EH (cell line): ENCODE measurements around the gene SLC22A4.

Source experiments
- DNase-seq: peaks from one replicate; pipeline ENCODE4 v3.0.0-alpha.2; 2015; ENCODE audit warnings: low read depth

SLC22A4 gene

DNA sequence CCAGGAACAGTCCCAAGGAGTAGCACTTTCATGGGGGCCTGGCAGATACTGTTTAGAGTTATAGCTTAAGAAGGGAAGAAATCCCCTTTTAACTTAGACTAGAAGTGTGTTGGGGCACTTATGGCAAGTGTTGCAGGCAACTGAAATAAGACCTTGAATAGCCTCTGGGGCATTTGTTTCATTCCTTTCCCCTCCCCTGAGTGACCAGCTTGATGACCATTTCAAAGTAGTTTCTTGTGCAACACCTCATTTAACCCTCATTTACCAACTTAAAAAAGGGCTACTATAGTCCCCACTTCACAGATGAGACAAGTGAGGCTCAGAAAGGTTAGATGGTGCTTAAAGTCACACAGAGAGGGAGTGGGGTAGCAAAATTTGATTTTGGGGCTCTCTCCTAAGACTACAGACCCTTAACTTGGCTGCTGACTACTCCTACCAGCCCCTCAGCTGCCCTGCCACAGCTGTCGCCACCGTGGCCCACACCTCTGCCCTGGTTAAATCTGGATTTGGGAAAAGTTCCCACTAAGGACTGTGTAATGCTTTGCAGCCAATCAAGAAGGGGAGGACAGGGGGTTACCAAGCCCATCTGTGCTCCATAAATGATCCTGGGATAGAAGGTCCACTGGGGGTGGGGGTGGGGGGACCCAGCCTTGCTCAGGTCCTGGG is 31.2 kb upstream of the SLC22A4 start:
- peak; percentile 40 for DNase-seq

DNA sequence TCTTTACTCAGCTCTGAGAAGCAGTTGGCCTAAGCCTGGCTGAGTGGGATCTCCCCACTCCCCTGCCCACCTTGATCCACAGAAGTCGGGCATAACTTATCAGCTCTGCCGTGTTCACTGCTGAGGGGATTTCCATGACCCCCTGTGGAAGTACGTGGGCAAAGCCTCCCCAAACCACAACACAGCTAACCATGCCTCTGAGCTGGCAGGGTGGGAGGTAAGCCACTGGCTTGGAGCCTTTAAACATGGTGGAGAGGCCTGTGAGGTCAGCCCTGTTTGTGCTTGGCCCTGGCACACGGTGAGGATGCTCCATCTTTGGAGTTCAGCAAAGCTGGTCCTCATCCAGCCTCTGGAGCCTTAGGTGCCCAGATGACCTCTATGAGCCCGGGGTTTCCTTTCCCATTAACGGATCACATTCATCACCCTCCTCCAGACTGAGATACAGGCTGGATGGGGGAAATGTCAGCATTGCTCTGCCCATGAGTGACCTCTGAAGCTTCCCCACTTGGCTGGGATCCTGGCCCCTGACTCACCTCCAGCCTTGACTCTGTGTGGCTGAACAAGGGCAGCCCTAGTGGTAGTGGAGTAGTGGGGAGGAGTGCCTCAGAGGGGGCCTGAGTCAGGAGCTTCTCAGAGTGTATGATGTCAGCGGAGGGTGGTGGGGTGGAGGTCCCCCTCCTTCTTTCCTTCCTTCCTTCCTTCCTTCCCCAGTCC is 30.5 kb upstream of the SLC22A4 start:
- peak; percentile 93 for DNase-seq

DNA sequence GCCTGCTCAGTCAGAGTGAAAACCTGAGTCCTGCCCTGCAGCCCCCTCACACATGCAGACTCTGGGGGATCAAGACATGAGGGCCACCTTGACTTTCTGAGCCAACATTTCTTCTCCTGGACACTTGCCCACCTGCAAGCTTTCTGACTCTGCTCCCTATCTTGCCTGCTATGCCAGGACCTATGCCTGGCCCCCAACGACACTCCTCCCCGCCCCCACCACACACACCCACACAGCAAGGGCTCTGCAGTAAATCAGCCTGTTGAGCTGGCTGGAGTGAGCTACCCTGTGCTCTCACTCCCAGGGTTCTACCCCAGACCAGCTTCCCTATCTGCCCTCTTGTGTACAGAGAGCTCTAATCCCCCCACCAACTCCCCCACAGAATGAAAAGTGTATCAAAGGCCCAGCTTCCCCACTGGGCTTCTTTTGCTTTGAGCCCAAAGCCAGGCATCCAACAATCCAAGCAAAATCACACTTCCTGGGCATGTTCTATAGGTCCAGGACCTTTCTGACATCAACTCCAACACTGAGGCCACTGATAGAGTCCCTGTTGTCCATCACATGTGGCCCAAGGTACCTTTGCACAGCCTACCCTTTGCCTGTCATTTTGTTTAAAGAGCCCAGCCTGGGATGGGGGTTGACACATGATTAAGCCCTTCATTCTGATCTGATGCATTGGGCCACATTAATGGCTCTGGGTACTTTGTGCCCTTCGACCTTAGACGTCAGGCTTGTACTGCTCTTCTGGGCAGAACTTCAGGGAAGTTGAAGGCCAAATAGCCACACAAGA is 29.5 kb upstream of the SLC22A4 start:
- DNase-seq = no peak

DNA sequence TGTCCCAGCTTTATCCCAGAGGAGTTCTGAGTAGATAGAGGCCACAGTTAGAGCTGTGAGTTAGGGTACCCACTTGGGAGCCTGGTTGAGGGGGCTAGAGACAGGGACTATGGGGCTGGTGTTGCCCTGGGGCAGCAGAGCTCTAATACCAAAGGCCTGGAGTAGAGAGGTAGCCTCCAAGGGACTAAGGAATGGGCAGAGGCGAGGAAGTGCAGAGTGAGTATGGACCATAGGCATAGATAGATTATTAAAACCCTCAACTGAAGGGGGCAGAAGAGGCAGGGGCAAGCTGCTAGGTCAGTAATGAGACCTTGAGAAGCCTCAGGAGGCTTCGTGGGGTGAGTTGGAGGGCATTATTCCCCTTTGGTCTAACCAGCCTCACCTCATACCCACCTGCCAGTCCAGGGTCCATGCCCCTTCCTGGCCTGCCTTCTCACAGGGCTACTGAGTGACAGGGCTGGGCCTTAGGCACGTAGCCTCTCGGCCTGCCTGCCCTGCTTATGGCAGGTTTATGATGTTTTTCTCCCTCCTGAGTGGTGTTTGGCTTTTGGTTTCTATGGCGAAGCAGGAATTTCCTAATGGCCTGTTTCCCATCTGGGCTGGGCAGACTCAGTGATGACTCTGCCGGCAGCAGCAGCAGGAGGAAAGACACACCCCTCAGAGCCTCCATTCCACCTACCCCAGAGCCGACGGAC is 28.7 kb upstream of the SLC22A4 start:
- DNase-seq = peak; percentile 99

DNA sequence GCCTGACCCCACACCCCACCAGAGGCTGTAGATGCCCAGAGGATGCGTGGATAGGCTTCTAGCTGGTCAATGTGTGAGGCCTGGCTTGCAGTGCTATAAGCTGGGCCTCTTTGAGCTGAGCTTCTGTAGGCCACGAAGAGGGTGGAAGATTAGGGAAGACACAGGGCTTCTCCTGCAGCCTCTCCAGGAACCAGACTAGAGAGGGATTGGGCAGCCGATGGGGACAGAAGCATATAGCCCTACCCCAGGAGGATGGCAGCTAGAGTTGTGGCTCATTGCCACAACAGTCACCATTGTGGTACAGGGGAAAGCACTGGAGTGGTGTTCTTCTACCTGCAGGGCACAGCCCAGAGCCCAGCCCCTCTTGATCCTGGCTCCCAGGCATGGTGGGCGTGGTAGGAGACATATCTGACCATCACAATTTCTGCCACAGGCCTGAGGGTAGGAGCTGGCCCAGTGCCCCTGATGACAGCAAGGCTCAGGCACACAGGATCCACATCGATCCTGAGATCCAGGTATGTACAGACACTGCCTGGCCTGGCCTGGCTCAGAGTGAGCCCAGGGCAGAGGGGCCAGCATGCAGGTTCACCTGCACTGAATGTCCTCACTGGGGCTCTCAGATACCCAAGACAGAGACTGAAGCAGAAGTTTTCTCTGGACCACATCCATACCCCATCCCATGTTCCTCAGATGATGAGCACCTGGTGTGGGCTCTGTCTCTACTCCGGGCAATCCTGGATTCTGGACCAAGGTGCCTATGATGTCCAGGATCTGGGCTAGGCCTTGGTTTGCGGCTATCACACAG is 28.0 kb upstream of the SLC22A4 start:
- no peak for DNase-seq

DNA sequence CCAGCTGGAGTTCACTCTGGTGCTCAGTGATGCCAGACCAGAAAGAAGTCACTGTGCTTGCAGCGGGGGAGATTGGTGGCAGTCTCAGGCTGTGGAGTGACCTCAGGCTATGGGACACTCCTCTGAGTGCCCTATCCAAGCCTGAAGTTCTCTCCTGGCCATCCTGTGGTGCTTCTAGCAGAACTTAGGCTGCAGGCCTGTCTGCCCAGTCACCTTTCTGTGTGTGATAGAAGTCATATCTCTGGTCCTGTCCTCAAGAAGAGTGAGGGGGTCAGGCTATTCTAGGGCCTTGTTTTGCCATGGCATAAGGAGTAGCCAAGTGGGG is 27.4 kb upstream of the SLC22A4 start:
- no peak for DNase-seq

DNA sequence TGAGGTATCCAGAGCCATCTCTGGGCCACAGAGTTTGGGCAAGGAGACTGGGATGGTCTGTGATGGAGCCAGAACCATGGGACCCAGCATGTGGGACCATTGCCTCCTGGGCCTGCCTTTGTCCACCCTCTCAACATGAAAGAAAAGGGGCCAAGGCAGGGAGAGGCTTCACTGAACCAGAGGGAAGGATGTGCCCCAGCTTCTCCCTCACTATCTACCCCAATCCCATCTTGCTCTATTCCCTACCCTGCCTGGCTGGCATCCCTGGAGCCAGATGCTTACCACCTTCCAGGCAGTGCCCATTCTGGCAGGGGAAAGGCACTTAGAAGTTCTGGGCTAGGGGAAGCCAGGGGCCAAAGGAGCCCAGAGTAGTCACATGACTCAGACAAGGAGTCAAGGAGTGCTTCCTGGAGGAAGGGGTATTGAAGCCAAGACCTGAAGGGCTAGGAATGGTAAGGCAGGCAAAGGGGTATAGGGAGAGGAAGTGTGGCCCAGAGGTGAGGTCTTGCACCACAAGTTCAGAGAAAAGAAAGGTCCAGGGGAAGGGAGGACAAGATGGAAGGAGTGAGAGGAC is 26.9 kb upstream of the SLC22A4 start:
- no peak for DNase-seq

DNA sequence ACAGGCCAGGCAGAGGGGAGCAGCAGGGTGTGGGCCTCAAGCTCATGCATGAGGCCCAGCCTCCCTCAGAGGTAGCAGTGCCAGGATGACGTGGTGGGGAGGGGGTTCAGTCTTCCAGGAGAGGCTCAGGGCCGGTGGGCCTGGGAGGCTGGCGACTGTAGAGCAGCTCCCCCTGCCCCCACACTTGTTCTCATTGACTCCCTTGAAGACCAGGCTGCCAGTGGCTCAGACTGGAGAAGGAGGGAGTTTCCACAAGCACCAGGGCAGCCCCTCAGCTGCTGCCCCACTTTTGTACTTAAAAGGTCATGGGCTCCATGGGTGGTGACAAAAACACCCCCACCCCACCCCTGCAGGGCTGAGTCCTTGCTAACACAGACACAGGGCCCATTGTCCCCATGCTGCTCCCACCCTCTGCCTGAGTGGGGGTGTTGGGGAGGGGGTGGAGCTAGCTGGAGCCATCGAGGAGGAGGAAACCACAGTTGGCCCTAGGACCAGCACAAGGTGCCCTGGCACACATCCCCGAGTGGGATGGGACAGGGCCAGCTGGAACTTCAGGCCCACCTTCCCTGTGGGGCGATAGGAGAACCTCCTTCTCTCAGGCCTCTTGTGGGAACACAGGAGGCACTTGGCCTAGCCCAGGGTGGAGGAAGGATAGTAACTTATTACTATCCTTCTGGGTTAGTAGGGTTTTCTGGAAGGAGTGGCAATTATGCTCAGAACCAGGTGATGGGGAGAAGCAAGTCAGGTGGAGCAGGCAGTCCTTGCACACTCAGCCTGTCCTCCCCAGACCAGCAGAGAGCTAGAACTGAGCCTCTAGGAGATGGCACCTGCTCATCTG is 26.0 kb upstream of the SLC22A4 start:
- DNase-seq = no peak

DNA sequence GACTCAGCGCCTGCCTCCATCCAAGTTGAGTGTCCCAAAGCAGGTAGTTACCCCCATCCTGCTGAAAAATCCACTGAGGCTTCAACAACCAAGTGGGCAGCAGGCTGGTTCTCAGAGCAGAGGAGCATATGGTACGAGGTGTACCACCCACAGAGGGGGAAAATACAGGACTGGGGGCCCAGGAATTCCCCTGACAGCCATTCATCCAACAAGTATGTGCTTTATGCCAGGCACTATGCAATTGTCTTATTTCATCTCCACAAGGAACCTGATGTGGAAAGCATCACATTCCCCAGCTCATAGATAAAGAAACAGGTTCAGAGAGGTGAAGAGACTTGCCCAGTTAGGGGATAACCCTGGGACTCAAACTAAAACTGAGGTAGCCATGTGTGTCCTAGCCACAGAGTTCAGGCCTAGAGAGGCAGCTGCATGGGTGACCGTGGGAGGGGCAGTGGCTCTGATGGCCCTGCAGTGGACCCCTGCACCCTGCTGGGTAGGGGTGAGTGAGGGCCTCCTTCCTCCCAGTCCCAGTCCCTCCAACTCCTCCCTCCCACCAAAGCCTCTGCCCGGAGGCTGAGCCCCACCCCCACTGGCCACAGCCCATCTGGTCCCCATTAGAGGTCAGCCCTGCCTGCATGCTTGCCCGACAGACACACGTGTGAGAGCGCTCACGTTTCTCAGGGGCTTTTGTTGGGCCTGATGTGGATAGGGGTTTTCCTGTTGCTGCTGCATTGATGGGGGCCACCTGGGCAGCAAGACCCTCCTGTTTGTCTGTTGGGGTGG is 25.2 kb upstream of the SLC22A4 start:
- peak; percentile 86 for DNase-seq

DNA sequence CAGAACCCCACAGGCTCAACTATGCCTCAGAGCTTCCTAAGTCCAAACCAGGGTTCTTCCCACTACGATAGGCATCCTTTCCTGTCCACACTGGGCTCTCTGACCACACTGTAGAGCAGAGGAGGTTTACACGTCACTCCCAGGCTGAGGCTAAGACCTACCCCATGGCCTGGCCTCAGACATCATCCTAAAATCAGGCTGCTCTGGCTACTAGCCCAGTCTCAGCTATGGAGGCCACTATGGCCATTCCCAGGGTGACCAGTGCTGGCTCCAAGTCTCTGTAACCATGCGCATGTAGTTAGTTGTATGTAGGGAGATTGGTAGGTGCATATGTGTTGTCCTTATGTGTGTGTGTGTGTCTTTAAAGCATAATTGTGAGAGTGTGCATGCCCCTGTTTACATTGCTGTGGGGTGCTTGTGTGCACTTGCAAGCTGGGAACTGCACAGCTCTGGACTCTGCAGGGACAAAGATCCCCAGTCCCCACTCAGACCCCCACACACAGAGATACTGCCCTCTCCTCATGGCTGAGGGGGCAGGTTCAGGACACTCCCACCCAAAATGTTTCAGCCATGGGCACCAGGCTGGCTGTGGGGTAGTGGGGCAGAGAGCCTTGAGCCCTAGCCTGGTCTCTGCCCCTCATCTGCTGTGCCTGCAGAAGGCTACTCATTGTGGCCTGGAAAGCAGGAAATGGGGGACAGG is 24.4 kb upstream of the SLC22A4 start:
- peak; percentile 35 for DNase-seq

DNA sequence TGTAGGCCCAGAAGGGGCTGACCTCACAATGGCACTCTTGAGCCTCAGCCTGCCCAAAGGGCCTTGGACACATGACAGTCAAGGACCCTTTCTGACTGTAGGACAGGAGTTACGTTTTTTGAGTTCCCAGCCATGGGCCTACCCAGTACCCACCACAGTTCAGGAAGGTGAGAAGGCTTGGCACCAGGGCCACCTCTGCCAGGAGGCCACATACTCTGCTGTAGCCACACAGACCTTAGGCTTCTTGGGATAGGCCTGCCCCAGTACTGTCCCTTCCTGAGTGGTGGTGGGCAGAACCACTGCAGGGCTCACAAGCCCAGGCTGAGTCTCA is 23.9 kb upstream of the SLC22A4 start:
- no peak for DNase-seq

DNA sequence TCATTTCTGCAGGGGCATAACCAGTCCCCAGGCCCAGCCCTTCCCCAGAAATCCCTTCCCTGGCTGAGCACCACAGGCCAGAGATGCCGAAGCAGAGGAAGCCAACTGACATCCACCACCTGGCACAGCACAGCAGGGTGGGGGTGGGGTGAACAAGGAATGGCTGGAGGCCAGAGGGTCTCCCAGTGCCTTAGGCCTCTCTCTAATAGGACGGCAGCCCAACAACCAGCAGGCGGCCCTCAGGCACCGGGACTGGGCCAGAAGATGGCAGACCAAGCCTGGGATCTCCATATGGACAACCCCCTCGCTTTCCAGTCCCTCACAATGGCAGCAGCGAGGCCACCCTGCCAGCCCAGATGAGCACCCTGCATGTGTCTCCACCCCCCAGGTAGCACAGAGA is 23.5 kb upstream of the SLC22A4 start:
- DNase-seq = no peak

DNA sequence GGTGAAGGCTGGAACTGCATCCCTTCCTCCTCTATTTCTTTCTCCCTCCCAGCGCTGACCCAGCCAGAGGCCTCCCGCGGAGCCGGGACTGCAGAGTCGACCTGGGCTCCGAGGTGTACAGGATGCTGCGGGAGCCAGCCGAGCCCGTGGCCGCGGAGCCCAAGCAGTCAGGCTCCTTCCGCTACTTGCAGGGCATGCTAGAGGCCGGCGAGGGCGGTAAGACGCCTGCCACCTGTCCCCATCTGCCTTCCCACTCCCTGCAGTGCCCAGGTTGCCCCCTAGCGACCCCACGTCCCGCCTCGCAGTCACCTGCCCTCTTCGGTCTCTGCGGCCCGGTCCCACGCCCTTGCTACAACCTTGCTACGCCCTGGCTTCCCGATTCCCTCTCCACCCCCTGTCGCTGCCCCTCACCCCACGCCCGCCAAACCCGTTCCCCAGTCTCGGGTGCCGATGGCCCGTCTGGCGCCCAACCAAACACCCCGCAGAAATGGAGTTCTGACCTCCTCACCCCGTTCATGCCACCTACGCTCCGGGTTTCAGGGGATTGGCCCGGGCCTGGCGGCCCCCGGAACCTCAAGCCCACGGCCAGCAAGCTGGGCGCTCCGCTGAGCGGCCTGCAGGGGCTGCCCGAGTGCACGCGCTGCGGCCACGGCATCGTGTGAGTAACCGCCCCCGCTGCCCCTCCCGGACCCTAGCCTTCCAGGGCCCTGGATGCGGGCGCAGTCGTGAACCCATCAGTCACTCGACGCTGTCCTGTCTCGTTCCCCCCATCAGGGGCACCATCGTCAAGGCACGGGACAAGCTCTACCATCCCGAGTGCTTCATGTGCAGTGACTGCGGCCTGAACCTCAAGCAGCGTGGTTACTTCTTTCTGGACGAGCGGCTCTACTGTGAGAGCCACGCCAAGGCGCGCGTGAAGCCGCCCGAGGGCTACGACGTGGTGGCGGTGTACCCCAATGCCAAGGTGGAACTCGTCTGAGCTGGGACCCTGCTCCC is 22.6 kb upstream of the SLC22A4 start:
- no peak for DNase-seq

DNA sequence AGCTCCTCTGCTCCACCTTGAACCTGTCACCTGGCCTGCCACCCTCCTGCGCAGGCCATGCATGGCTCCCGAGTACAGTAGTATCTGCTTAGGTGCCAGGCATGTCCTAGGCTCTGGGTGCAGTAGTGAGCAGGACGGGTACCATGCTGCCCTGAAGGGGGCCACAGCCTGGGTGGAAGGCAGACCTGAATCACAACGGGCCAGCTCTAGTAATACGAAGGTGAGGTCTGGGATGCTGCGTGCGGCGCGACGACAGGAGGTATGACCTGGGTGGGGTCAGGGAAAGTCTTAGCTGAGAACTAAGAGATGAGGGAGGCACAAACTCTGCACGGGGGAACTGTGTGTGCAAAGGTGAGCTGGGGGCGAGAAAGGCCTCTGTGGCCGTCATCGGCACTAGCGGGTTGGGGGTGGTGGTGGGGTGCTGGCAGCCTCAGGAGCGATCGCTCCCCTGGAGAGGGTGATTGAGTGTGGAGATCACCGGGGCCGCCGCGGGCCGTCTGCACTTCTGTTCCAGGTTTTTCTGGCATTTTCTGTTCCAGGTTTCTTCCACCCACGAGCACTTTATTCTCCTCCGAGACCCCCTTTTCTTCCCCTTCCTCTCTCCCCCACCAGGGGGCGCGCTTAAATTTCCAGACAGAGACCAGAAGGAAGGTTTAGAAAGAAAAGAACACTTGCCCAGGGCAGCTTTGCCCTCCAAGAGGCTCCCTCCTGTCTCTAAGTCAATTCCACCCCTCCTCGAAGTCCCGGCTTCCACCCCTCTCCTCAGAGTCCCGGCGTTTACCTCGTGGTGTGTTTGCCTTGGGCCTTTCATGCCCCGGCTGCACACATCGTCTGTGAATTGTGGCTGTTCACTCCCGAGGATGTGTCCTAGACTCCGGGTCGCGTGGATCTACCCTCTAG is 21.6 kb upstream of the SLC22A4 start:
- DNase-seq = peak; percentile 51

DNA sequence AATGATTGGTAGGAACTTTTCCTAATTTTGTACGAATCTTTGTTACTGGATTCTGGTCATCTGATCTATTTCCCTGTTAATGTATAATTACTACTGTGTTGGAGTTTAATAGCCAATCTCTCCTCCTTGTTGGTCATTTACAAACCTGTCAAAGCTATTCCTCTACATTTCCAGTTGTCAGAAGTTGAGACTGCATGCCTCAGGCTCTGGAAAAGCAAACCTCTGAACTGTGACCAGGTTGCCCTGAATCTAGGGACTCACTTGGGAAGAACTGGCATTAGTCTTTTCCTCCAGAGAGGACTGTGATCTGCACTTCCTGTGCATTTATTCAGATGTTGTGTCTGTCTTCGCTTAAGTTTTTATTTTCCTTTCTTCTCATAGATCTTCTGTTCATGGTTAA is 20.6 kb upstream of the SLC22A4 start:
- DNase-seq = no peak

DNA sequence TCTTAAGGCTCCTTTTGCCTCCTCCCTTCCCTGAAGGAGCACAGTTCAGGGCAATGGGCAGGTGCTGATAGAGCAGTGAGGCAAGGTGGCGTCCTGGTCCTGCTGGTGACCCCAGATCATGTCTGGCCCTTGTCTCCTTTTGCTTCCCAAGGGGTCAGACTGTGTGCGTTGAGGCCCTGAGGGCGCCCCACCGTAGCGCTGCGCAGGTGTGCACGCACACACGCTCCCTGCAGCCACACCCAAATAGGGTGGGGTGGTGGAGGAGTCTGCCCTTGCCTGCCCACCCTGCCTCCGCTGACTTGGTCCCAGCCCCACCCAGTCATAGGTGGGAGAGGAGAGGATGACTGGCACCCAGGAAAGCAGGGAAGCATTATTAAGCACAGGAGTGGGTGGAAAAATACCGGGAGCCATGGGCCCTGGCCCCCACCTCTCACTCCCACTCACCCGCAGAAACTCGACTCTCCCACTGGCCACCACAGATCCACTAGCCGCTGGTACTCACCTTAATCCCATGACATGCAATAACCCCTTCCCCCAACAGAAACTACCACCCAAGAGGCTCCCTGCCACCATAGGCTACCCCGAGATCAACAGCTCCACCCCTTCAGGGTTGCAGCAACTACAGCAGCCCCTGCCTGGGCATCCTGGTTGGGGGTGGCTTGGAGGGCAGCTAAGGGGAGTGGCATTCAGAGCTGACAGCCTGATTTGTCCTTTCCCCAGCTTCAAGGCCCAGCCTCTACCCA is 20.0 kb upstream of the SLC22A4 start:
- no peak for DNase-seq
